ENCODE data around the gene OTUD5. TPM values are rescaled to one million over a fixed set of nuclear protein-coding genes. Genes with fewer than 3 reads are reported as not detected.

OTUD5 gene
- total and polyA plus RNA-seq, 2 donors: 21.3 to 48.9 TPM

DNA sequence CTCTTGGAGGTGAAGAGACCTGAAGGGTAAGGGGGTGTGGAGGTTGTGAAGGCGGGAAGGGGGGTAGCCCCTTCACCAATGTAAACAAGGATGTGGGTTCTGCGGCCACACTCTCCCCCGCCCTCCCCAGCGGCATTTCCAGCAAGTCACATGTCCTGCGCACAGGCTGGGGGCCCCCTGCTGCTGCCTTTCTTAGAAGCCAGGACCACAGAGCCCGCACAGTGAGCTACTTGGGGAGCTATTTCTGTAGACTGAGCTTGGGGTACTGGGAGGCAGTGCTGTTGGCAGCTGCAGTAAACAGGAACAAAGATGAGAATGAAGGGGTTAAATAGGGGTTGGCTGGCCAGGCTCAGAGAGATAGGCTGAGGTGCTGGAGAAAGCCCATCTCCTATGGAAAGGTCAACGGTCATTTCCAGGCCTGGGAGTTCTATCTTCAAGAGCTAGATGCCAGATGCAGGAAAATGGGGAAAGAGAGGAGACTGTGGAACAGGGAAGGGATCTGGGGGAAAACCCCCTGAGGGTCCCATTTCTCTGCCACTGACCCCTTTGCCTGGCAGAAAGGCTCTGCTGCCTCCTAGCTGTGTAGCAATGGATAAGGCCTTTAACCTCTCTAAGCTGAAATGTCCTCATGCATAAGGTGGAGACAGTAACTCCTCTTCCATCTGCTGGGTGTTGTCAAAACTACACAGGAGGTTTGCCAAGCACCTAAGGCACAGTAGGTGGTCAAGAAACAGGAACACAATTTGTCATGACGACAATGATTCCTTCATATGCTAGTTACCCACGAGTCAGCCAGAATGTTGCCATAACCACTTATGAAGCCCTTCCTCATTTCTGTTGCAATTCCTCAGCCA lies 20.1 kb downstream of the OTUD5 start:
- Histone ChIP-seq H3K36me3 (ENCODE audit: insufficient read depth) (peaks cover 6% of the 10 kb centered on the region), H3K4me3 (ENCODE audit: low read depth, low read length) (no peak overlapping the region), H3K4me1 (ENCODE audit: insufficient read depth) (no peaks in the 10 kb centered on the region), H3K27ac (ENCODE audit: low read depth) (no peak overlapping the region)
- 39% methylated on average over 9 of the region's 9 CpGs for WGBS
- no peak for DNase-seq (ENCODE audit: extremely low spot score)

DNA sequence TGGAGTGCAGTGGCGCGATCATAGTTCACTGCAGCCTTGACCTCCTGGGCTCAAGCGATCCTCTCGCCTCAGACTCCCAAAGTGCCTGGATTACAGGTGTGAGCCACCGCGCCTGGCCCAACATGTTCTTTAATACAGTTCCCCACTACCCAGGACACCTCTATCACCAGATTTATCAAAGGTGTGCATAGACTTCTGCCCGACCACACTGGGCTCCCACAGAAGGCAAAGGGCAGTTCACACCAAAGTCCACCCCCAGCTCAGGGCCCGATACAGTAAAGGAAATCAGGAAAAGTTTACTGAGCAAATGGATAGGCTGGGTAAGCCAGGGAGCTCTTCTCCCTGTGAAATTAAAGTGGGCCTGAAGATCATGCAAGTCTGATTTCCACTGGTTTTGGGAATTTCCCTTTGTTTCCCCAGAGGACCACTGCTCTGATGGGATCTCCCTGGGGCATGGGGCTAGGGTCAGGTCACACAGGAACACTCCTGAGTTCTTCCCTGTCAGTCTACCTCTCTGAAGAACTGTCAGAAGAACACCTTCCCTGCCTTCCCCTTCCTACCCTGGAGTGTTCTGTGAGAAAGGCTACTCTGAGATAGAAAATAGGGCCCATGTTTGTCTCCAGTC lies 20.9 kb downstream of the OTUD5 start:
- H3K27ac ChIP-seq (ENCODE audit: low read depth): no peak overlapping the region
- no peak overlapping the region for H3K4me3 ChIP-seq (ENCODE audit: low read depth, low read length)
- DNase-seq (ENCODE audit: extremely low spot score): no peak
- H3K4me1 ChIP-seq (ENCODE audit: insufficient read depth): no peaks in the 10 kb centered on the region
- peaks cover 6% of the 10 kb centered on the region for H3K36me3 ChIP-seq (ENCODE audit: insufficient read depth)
- 94% methylated on average over 8 of the region's 8 CpGs for WGBS

DNA sequence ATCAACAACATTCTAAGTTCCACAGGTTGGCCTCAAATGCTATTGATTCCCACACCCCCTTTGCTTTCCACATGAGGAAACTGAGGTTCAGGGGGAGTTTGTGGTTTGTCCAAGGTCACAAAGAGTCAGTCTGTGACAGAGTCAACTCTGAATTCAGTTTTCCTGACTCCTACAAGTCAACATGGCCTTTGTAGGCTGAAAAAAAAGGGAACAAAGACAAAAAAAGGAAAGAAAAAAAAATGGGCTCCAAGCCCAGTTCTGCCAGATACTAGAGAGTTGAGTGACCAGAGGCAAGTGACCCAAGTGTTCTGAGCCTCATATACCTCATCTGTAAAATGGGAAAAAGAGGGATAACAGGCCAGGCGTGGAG lies 22.1 kb downstream of the OTUD5 start:
- DNase-seq (ENCODE audit: extremely low spot score): no peak
- Histone ChIP-seq H3K4me1 (ENCODE audit: insufficient read depth) (no peaks in the 10 kb centered on the region), H3K27ac (ENCODE audit: low read depth) (no peak overlapping the region), H3K4me3 (ENCODE audit: low read depth, low read length) (no peak overlapping the region), H3K36me3 (ENCODE audit: insufficient read depth) (peaks cover 6% of the 10 kb centered on the region)
- 88% methylated on average over 1 of the region's 1 CpG for whole genome bisulfite sequencing

DNA sequence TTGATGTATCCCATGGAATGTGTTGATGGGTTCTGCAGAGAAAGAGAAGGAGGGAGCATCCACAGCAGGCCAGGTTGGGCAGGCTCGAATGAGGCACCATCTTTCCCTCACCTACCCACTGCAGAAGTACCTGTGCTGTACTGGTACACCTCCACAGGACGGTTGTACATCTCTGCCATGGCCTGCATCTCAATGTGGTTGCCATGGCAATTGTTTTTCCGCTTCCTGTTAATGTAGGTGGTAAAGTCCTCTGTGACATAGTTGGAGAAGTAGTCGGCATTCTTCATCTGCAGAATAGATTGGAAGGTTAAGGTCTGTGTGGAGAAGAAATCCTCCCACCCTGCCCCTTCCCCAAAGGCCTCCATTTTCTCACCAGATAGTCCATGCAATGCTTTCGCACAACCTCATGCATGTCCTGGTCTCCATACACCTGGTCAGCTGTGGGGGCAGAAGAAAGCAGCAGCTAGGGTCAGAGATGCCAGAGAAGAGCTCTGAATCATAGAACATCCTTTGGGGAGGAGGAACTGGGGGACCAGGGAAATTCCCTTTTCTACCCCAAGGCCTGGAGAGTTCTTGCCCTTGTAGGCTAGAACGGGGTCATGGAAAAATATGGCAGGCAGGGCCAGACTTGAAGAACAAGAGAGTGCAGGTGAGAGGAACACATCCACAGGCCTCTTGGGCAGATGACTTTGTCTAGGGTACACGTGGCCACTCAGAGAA lies 22.7 kb downstream of the OTUD5 start:
- DNase-seq (ENCODE audit: extremely low spot score): no peak
- Histone ChIP-seq H3K27ac (ENCODE audit: low read depth) (no peak overlapping the region), H3K36me3 (ENCODE audit: insufficient read depth) (peaks cover 6% of the 10 kb centered on the region), H3K4me3 (ENCODE audit: low read depth, low read length) (no peak overlapping the region), H3K4me1 (ENCODE audit: insufficient read depth) (no peaks in the 10 kb centered on the region)
- 92% methylated on average over 7 of the region's 7 CpGs for WGBS

- no peak for DNase-seq (ENCODE audit: extremely low spot score)
- peaks cover 6% of the 10 kb centered on the region for H3K36me3 ChIP-seq (ENCODE audit: insufficient read depth)
- 93% methylated on average over 2 of the region's 2 CpGs for WGBS
Measured at GRCh38 chrX:48933757-48934156, 23.6 kb downstream of the OTUD5 start.

GRCh38 chrX:48927736-48928382 lies 29.5 kb downstream of the OTUD5 start:
- no peaks in the 10 kb centered on the region for H3K36me3 ChIP-seq (ENCODE audit: insufficient read depth)
- 70% methylated on average over 2 of the region's 2 CpGs for WGBS
- DNase-seq (ENCODE audit: extremely low spot score): no peak

More at GRCh38 chrX:48933757-48934156, 23.6 kb downstream of the OTUD5 start:
- Histone ChIP-seq H3K4me1 (ENCODE audit: insufficient read depth) (no peaks in the 10 kb centered on the region), H3K27ac (ENCODE audit: low read depth) (no peak overlapping the region), H3K4me3 (ENCODE audit: low read depth, low read length) (no peak overlapping the region)

GRCh38 chrX:48927123-48927522 lies 30.3 kb downstream of the OTUD5 start:
- DNase-seq (ENCODE audit: extremely low spot score): no peak

More at GRCh38 chrX:48927736-48928382, 29.5 kb downstream of the OTUD5 start:
- H3K4me3 ChIP-seq (ENCODE audit: low read depth, low read length): no peak overlapping the region
- H3K4me1 ChIP-seq (ENCODE audit: insufficient read depth): no peaks in the 10 kb centered on the region
- H3K27ac ChIP-seq (ENCODE audit: low read depth): no peak overlapping the region

GRCh38 chrX:48924270-48924669 lies 33.1 kb downstream of the OTUD5 start:
- no peak overlapping the region for H3K4me3 ChIP-seq (ENCODE audit: low read depth, low read length)
- no peak overlapping the region for H3K27ac ChIP-seq (ENCODE audit: low read depth)
- WGBS: 84% methylated on average over 5 of the region's 5 CpGs
- no peaks in the 10 kb centered on the region for H3K4me1 ChIP-seq (ENCODE audit: insufficient read depth)
- DNase-seq (ENCODE audit: extremely low spot score): no peak
- H3K36me3 ChIP-seq (ENCODE audit: insufficient read depth): no peaks in the 10 kb centered on the region

More at GRCh38 chrX:48927123-48927522, 30.3 kb downstream of the OTUD5 start:
- no peaks in the 10 kb centered on the region for H3K4me1 ChIP-seq (ENCODE audit: insufficient read depth)
- 76% methylated on average over 5 of the region's 5 CpGs for WGBS
- no peak overlapping the region for H3K27ac ChIP-seq (ENCODE audit: low read depth)
- no peak overlapping the region for H3K4me3 ChIP-seq (ENCODE audit: low read depth, low read length)
- no peaks in the 10 kb centered on the region for H3K36me3 ChIP-seq (ENCODE audit: insufficient read depth)

DNA sequence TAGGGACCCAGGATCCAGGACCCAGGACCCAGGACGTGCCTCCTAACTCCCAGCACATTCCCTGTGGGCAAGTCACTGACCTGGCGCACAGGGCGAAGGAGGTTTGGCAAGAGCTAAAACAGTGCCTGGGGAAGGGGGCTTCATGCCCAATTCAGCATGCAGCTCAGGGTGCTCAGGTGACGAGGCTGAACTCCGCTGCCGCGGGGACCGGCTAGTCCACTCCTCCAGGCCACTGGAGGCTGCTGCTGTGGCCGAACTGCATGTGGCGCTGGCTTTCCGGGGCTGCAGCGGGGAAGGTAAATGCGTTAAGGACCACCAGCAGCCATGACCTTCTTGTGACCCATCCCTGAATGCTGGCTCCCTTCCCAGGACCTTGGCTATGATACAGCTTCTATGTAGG lies 33.6 kb downstream of the OTUD5 start:
- no peaks in the 10 kb centered on the region for H3K36me3 ChIP-seq (ENCODE audit: insufficient read depth)
- DNase-seq (ENCODE audit: extremely low spot score): no peak
- H3K4me1 ChIP-seq (ENCODE audit: insufficient read depth): no peaks in the 10 kb centered on the region
- H3K4me3 ChIP-seq (ENCODE audit: low read depth, low read length): no peak overlapping the region
- WGBS: 94% methylated on average over 13 of the region's 13 CpGs
- no peak overlapping the region for H3K27ac ChIP-seq (ENCODE audit: low read depth)

- H3K27ac ChIP-seq (ENCODE audit: low read depth): no peak overlapping the region
- DNase-seq (ENCODE audit: extremely low spot score): no peak
- no peaks in the 10 kb centered on the region for H3K36me3 ChIP-seq (ENCODE audit: insufficient read depth)
- no peaks in the 10 kb centered on the region for H3K4me1 ChIP-seq (ENCODE audit: insufficient read depth)
- no peak overlapping the region for H3K4me3 ChIP-seq (ENCODE audit: low read depth, low read length)
- WGBS: 82% methylated on average over 4 of the region's 4 CpGs
Measured at GRCh38 chrX:48920718-48921104, 36.7 kb downstream of the OTUD5 start.

DNA sequence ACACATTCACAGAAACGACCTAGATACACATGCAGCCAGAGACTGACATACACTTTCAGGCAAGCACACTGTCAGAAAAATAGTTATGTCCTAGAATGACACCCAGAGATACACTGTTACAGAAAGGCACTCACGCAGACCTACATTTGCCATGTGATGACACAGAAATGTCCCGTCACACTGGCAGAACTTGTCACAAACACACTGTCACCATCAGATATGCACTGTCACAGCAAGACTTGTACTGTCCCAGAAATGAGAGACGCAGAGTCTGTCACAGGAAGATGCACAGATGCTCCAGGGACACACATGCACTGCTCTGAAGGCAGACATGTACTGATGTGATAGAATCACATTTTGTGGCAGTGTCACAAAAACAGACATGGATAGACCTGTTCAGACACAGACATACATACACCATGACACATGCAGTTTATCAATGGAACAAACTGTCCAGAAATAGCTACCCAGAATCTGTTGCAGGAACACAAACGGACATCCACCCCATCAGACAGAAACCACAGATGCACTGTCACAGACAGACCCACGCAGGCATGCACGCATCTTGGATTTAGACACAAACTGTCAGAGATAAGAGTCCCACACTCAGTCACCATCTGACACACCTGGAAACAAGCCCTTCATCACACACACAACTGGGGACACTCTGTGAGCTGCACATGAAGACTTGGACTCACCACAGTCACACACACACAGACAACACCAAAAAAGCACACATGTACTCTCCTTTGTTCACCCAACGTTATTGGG lies 37.3 kb downstream of the OTUD5 start:
- Histone ChIP-seq H3K4me1 (ENCODE audit: insufficient read depth) (no peaks in the 10 kb centered on the region), H3K36me3 (ENCODE audit: insufficient read depth) (no peaks in the 10 kb centered on the region), H3K27ac (ENCODE audit: low read depth) (no peak overlapping the region), H3K4me3 (ENCODE audit: low read depth, low read length) (no peak overlapping the region)
- WGBS: 47% methylated on average over 8 of the region's 8 CpGs
- no peak for DNase-seq (ENCODE audit: extremely low spot score)

GRCh38 chrX:48919360-48919841 lies 38.0 kb downstream of the OTUD5 start:
- no peak for DNase-seq (ENCODE audit: extremely low spot score)
- Histone ChIP-seq H3K4me1 (ENCODE audit: insufficient read depth) (no peaks in the 10 kb centered on the region), H3K36me3 (ENCODE audit: insufficient read depth) (no peaks in the 10 kb centered on the region), H3K27ac (ENCODE audit: low read depth) (peak overlapping the region; percentile 42), H3K4me3 (ENCODE audit: low read depth, low read length) (peak overlapping the region; percentile 60)
- under 1% methylated on average over 15 of the region's 15 CpGs for WGBS

Measured in urinary bladder (tissue), 4 donors.